Uterus (tissue), 4 donors: Measurements from ENCODE around the gene PRR11. TPM values are rescaled to one million over a fixed set of nuclear protein-coding genes. Genes with fewer than 3 reads are reported as not detected.

ENCODE experiments used
- DNase-seq, 2 donors: peaks; one replicate each; pipeline ENCODE4 v3.0.0-alpha.2; 2019 to 2020
- H3K27ac ChIP-seq, 2 donors: fragments of 200-600 bp; sonication (generic); 1 replicate in 1 of 2; 2 replicates in 1 of 2; pipeline ENCODE4 v1.5.1; 2016 to 2018
- H3K27me3 ChIP-seq, 2 donors: fragments of 200-600 bp; sonication (generic); one replicate each; pipeline ENCODE4 v1.5.1; 2018 to 2019; ENCODE audit warnings: control low read depth in 1 of 2
- H3K36me3 ChIP-seq, 2 donors: fragments of 200-600 bp; sonication (generic); one replicate each; pipeline ENCODE4 v1.5.1; 2019; ENCODE audit warnings: control low read depth in 1 of 2
- H3K4me1 ChIP-seq, 2 donors: fragments of 200-600 bp; sonication (generic); one replicate each; pipeline ENCODE4 v1.5.1; 2018 to 2019; ENCODE audit warnings: control low read depth in 1 of 2
- H3K4me3 ChIP-seq, 2 donors: fragments of 200-600 bp; sonication (generic); 1 replicate in 1 of 2; 2 replicates in 1 of 2; pipeline ENCODE4 v1.5.1; 2018 to 2019; ENCODE audit warnings: mild to moderate bottlenecking in 1 of 2
- H3K9me3 ChIP-seq, 2 donors: fragments of 200-600 bp; sonication (generic); one replicate each; pipeline ENCODE4 v1.5.1; 2019; ENCODE audit warnings: control low read depth in 1 of 2
- POLR2A ChIP-seq, 2 donors: fragments of 450-650 bp; IDR thresholded peaks; one replicate each; pipeline ENCODE4 v1.6.1; 2016; ENCODE audit warnings: antibody characterized with exemption in 2 of 2, mild to moderate bottlenecking in 1 of 2, moderate library complexity in 1 of 2
- intact Hi-C: fragments of 100-400 bp; cut with DNase I; formaldehyde crosslinking; loops from one replicate; pipeline ENCODE4 v1.15.1; 2023; ENCODE audit warnings: low total_unique reads
- microRNA counts, 2 donors: library from miRNA; unstranded; fragments of <30 nt; microRNA quantifications; one replicate each; lab custom pipeline; 2016 to 2017
- microRNA-seq: library from miRNA; unstranded; fragments of <30 nt; microRNA quantifications from one replicate; pipeline ENCODE4, GENCODE V29; 2016; ENCODE audit warnings: borderline microRNAs expressed, borderline replicate concordance
- small RNA-seq: library from RNA; depleted of rRNA; stranded (forward); fragments of <200 nt; gene quantifications from one replicate; pipeline ENCODE3, GENCODE V24; 2016
- total RNA-seq, 4 donors: library from RNA; depleted of rRNA in 3 of 4; stranded (reverse); fragments of >200 nt in 3 of 4; gene quantifications; one replicate each; pipeline versions ENCODE4 v1.1.0 to v1.2.4, GENCODE V29; 2014 to 2023
- TF ChIP-seq, protein P1 (sequence below), 4 experiments: fragments of 200-600 bp in 2 of 4; fragments of 450-650 bp in 2 of 4; sonication (generic) in 2 of 4; IDR thresholded peaks; one replicate each; pipeline ENCODE4 v1.5.1; 2016 to 2019; ENCODE audit warnings: antibody characterized with exemption in 4 of 4, mild to moderate bottlenecking in 2 of 4, moderate library complexity in 1 of 4
- donor health status: DM: yes; HTN: yes; CAD: no.

Gene PRR11
- total RNA-seq, 4 donors from 2014 or later: 0.26 to 5.5 (median 1.6) TPM; not detected in 1

DNA sequence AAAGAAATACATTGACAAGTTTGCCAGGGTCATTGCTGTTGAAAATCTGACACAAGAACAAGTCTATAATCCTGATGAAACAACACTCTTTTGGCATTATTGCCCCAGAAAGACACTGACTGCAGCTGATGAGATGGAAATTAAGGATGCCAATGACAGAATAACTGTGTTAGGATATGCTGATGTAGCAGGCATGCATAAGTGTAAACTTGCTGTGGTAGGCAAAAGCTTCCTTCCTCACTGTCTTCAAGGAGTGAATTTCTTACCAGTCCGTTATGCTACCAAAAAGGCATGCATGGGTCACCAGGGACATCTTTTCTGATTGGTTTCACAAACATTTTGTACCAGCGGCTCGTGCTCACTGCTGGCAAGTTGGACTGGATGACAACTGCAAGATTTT is 75.2 kb downstream of the PRR11 start:
- no peak for DNase-seq
- no peak overlapping the region for H3K4me3 ChIP-seq

DNA sequence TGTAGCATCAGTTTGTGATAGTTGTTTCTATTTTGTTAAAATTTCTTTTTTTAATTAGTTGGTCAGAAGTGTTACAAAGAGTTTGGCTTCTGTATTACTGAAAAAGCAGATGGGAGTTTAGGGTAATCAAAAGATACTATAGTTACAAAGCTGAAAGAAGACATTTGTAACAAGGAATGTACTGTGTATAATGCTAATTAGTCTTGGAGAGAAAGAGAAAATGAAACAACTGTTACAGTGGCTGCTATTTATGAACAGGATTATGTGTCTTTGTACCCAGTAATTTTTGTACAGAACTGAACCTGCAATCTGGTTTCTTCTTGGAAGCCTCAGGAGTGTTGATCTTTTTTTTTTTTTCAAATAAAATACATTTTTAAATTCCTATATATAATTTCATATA is 79.1 kb downstream of the PRR11 start:
- intact Hi-C loops: no loop called here

More for the DNA sequence above, 75.2 kb downstream of the PRR11 start:
- no peaks in the 10 kb centered on the region for H3K4me1 ChIP-seq
- H3K27me3 ChIP-seq: no peaks in the 10 kb centered on the region
- no peak overlapping the region for H3K27ac ChIP-seq
- TF ChIP-seq, protein P1, sequence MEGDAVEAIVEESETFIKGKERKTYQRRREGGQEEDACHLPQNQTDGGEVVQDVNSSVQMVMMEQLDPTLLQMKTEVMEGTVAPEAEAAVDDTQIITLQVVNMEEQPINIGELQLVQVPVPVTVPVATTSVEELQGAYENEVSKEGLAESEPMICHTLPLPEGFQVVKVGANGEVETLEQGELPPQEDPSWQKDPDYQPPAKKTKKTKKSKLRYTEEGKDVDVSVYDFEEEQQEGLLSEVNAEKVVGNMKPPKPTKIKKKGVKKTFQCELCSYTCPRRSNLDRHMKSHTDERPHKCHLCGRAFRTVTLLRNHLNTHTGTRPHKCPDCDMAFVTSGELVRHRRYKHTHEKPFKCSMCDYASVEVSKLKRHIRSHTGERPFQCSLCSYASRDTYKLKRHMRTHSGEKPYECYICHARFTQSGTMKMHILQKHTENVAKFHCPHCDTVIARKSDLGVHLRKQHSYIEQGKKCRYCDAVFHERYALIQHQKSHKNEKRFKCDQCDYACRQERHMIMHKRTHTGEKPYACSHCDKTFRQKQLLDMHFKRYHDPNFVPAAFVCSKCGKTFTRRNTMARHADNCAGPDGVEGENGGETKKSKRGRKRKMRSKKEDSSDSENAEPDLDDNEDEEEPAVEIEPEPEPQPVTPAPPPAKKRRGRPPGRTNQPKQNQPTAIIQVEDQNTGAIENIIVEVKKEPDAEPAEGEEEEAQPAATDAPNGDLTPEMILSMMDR (IDR thresholded peaks at IDR 0.05): no peak
- TF ChIP-seq POLR2A (IDR thresholded peaks at IDR 0.05): no peak
- no peaks in the 10 kb centered on the region for H3K36me3 ChIP-seq
- no peaks in the 10 kb centered on the region for H3K9me3 ChIP-seq
- intact Hi-C loops: no loop called here

DNA sequence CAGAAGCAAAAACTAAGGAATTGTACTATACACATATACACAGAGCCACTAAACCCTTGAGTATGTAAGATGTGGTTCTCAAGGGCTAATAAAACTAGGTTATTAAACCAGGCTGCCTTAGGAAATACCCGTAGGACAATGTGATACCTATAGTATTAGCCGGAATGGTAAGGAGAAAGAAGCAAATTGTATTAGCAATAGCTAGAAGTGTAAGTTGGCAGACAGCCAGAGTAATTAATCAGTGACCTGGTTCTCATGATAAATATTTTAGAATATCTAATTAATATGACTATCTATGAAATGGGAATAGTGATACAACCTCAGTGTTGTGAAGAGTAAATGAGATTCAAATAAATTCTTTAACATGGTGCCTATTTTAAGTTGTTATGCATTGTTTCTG is 83.4 kb downstream of the PRR11 start:
- Histone ChIP-seq H3K4me3 (no peak overlapping the region), H3K4me1 (no peaks in the 10 kb centered on the region), H3K27ac (no peak overlapping the region), H3K27me3 (no peaks in the 10 kb centered on the region), H3K9me3 (no peaks in the 10 kb centered on the region), H3K36me3 (no peaks in the 10 kb centered on the region)
- intact Hi-C loops: no loop called here
- no peak for DNase-seq
- no peak for TF ChIP-seq POLR2A (IDR thresholded peaks at IDR 0.05)
- TF ChIP-seq, protein P1 (IDR thresholded peaks at IDR 0.05): no peak

More for the DNA sequence above, 79.1 kb downstream of the PRR11 start:
- Histone ChIP-seq H3K27me3 (no peaks in the 10 kb centered on the region), H3K4me1 (no peaks in the 10 kb centered on the region), H3K36me3 (no peaks in the 10 kb centered on the region), H3K4me3 (no peak overlapping the region), H3K27ac (no peak overlapping the region), H3K9me3 (no peaks in the 10 kb centered on the region)
- DNase-seq: no peak
- TF ChIP-seq, protein P1 (IDR thresholded peaks at IDR 0.05): no peak
- TF ChIP-seq POLR2A (IDR thresholded peaks at IDR 0.05): no peak

DNA sequence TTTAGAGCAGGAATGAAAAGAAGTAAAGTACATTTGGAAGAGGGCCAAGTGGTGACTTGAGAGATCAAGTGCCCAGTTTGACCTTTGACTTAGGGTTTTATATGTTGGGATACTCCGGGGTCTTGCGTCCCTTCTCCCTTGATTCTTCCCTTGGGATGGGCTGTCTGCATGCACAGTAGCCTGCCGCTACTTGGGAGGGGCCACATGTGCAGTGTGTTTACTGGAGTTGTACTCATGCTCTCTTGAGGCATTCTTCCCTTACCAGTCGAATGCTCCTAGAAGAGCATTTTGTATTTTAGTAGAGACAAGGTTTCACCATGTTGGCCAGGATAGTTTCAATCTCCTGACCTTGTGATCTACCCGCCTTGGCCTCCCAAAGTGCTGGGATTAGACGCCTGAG is 88.5 kb downstream of the PRR11 start:
- H3K4me3 ChIP-seq: no peak overlapping the region
- intact Hi-C loops: no loop called here
- no peak overlapping the region for H3K27ac ChIP-seq
- DNase-seq: no peak
- H3K9me3 ChIP-seq: no peaks in the 10 kb centered on the region
- no peak for TF ChIP-seq POLR2A (IDR thresholded peaks at IDR 0.05)
- TF ChIP-seq, protein P1 (IDR thresholded peaks at IDR 0.05): no peak
- H3K27me3 ChIP-seq: no peaks in the 10 kb centered on the region
- no peaks in the 10 kb centered on the region for H3K36me3 ChIP-seq
- H3K4me1 ChIP-seq: no peaks in the 10 kb centered on the region

MicroRNA genes within 50 kb of the gene (microRNA counts, 767-probe panel; counts per million panel counts)
- 5,033 to 5,598 counts per million in 2 donors for microRNA hsa-miR-301a-3p (lab: Ali Mortazavi, UCI)
- 4,710 to 4,922 counts per million in 2 donors for microRNA hsa-miR-454-3p (lab: Ali Mortazavi, UCI)

Small RNAs within 50 kb of the gene (microRNA-seq; reads per million reads assigned to microRNA genes)
- 31.4 reads per million, percentile 37 among the genes with 10 or more reads in this experiment for gene MIR301A
- gene MIR454: 492 reads per million, percentile 74 among the genes with 10 or more reads in this experiment

Small RNAs within 50 kb of the gene (small RNA-seq; reads per million reads assigned to genes)
- gene MIR301A (4.8 reads per million, percentile 86 among the genes with 10 or more reads in this experiment), gene MIR454 (2.8 reads per million, percentile 80 among the genes with 10 or more reads in this experiment), gene RNU2-58P (not detected)

Other genes starting within 250 kb of the PRR11 start
- gene TRIM37, start 48.9 kb upstream of the PRR11 start, total RNA-seq: 10 to 100 TPM in 3 of 4 donors, 1 to 10 TPM in 1; 5.0 to 38.9 (median 21.4) TPM
- 10 to 100 TPM; 20.6 to 99.8 (median 33.0) TPM for gene SKA2, start 560 bp upstream of the PRR11 start, total RNA-seq
- gene SMG8, start 54.3 kb downstream of the PRR11 start, total RNA-seq: 10 to 100 TPM in 3 of 4 donors, 1 to 10 TPM in 1; 2.6 to 22.2 (median 13.1) TPM
- gene GDPD1, start 64.8 kb downstream of the PRR11 start, total RNA-seq: 1 to 10 TPM in 2 of 4 donors, under 1 TPM in 2; 0.51 to 1.9 (median 1.2) TPM
- 10 to 100 TPM; 21.2 to 91.7 (median 25.0) TPM for gene YPEL2, start 175.9 kb downstream of the PRR11 start, total RNA-seq